ENCODE results near the gene DCLK1. TPM values are rescaled to one million over a fixed set of nuclear protein-coding genes. Genes with fewer than 3 reads are reported as not detected.

Gene DCLK1
- total and polyA plus RNA-seq, 4 donors = 0.04 to 0.56 (median 0.20) TPM

GRCh38 chr13:35891507-35892441, 239.4 kb downstream of the DCLK1 start:
- Histone ChIP-seq H3K27me3 (ENCODE audit: control insufficient read depth in 4 of 4, insufficient read depth in 4 of 4, low read length in 3 of 4) (no peaks in the 10 kb centered on the region), H3K9me3 (ENCODE audit: control insufficient read depth in 4 of 4, low read length in 3 of 4) (no peaks in the 10 kb centered on the region), H3K9ac (ENCODE audit: low read depth in 1 of 2, low read length in 2 of 2) (no peak overlapping the region), H3K4me1 (ENCODE audit: control insufficient read depth in 4 of 4, insufficient read depth in 4 of 4, low read length in 3 of 4) (peaks cover 0 to 25% (median 16%) of the 10 kb centered on the region in 4 donors), H3K4me3 (ENCODE audit: low read depth in 1 of 3, low read length in 3 of 3) (no peak overlapping the region), H3K36me3 (ENCODE audit: control insufficient read depth in 4 of 4, insufficient read depth in 3 of 4, low read depth in 1 of 4, low read length in 3 of 4) (no peaks in the 10 kb centered on the region), H3K27ac (ENCODE audit: low read depth in 1 of 2, low read length in 2 of 2) (no peak overlapping the region)
- 86% methylated on average over 12 of the region's 12 CpGs for WGBS
- TF ChIP-seq HNF4G (IDR thresholded peaks at IDR 0.05) (no peak), MAX (IDR thresholded peaks at IDR 0.05) (no peak), NR2F2 (IDR thresholded peaks at IDR 0.05) (no peak), REST (IDR thresholded peaks at IDR 0.05) (no peak), TAF1 (conservative IDR thresholded peaks at IDR 0.05) (no peak), RXRA (IDR thresholded peaks at IDR 0.05) (no peak), FOXA2 (IDR thresholded peaks at IDR 0.05) (no peak), JUND (IDR thresholded peaks at IDR 0.05) (no peak), SP1 (IDR thresholded peaks at IDR 0.05) (no peak), YY1 (IDR thresholded peaks at IDR 0.05) (no peak), CTCF (IDR thresholded peaks at IDR 0.05; ENCODE audit: low read depth, low read length, missing input control) (no peak), RAD21 (IDR thresholded peaks at IDR 0.05) (no peak), HNF4A (conservative IDR thresholded peaks at IDR 0.05) (no peak), EGR1 (IDR thresholded peaks at IDR 0.05; ENCODE audit: low read depth in 2 of 2) (no peak)
- DNase-seq (ENCODE audit: low spot score) = no peak

- 88% methylated on average over 2 of the region's 2 CpGs for WGBS
- Histone ChIP-seq H3K4me1 (ENCODE audit: control insufficient read depth in 4 of 4, insufficient read depth in 4 of 4, low read length in 3 of 4) (peaks cover 0 to 21% (median 16%) of the 10 kb centered on the region in 4 donors), H3K9ac (ENCODE audit: low read depth in 1 of 2, low read length in 2 of 2) (no peak overlapping the region), H3K36me3 (ENCODE audit: control insufficient read depth in 4 of 4, insufficient read depth in 3 of 4, low read depth in 1 of 4, low read length in 3 of 4) (no peaks in the 10 kb centered on the region), H3K4me3 (ENCODE audit: low read depth in 1 of 3, low read length in 3 of 3) (no peak overlapping the region), H3K27ac (ENCODE audit: low read depth in 1 of 2, low read length in 2 of 2) (no peak overlapping the region), H3K27me3 (ENCODE audit: control insufficient read depth in 4 of 4, insufficient read depth in 4 of 4, low read length in 3 of 4) (no peaks in the 10 kb centered on the region), H3K9me3 (ENCODE audit: control insufficient read depth in 4 of 4, low read length in 3 of 4) (no peaks in the 10 kb centered on the region)
- TF ChIP-seq REST (IDR thresholded peaks at IDR 0.05) (no peak), TAF1 (conservative IDR thresholded peaks at IDR 0.05) (no peak), RAD21 (IDR thresholded peaks at IDR 0.05) (no peak), MAX (IDR thresholded peaks at IDR 0.05) (no peak)
- DNase-seq (ENCODE audit: low spot score) = no peak
Measured at GRCh38 chr13:35889560-35889959, 241.6 kb downstream of the DCLK1 start.
